ENCODE measurements around the gene PLCD3.

Gene PLCD3

DNA sequence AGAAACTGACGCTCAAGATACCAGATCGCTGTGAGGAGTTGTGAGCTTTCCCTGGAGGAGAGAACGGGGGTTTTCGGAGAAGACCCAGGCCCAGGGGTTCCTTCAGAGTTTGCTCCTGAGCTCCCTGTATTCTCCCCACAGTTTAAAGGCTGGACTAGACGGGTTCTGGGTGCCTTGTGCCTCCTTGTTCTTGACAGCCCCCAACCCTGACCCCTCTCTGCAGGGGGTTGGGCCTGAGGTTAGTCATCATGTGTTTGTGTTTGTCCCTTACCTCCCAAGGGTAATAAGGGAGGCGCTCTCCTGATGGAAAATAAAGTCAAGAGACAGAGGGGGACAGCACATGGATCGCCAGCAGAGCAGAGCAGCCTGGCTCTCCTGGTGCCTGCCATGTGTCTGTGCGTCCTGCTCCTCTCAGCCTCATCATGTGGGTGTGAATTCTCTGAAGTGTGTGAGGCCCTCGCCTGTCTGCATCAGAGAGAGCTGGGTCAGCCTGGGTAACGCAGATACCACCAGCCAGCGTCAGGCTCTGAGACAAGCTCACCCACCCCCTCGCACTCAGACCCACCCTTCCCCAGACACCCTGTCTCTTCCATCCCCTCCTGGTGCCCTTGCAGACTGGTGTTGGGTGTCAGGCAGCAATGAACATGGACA, 38.1 kb upstream of the PLCD3 start:
- H3K4me1 ChIP-seq (ENCODE audit: insufficient read depth, insufficient read length), result peaks cover 30% of the 10 kb centered on the region
- H3K9ac ChIP-seq (ENCODE audit: insufficient read length, low read depth), result peak overlapping the region; percentile 71
- no peak for DNase-seq (ENCODE audit: low read depth, low spot score)

GRCh38 chr17:45168991-45169752, 36.9 kb upstream of the PLCD3 start:
- Histone ChIP-seq H3K9ac (ENCODE audit: insufficient read length, low read depth) (no peak overlapping the region), H3K9me3 (ENCODE audit: insufficient read depth, low read length) (no peaks in the 10 kb centered on the region), H3K36me3 (ENCODE audit: insufficient read depth, insufficient read length, low read length) (peaks cover 32% of the 10 kb centered on the region), H3K4me3 (ENCODE audit: insufficient read length, low read depth) (no peak overlapping the region), H3K27me3 (ENCODE audit: insufficient read depth, insufficient read length) (no peaks in the 10 kb centered on the region), H3K4me1 (ENCODE audit: insufficient read depth, insufficient read length) (peaks cover 30% of the 10 kb centered on the region)
- TF ChIP-seq YY1 (IDR thresholded peaks at IDR 0.05; ENCODE audit: insufficient read depth, insufficient read length) (no peak), ZNF274 (IDR thresholded peaks at IDR 0.05; ENCODE audit: low read depth, low read length) (no peak), SUZ12 (IDR thresholded peaks at IDR 0.05; ENCODE audit: extremely low read depth, insufficient read depth, insufficient read length) (no peak)
- no peak for DNase-seq (ENCODE audit: low read depth, low spot score)

More for the DNA sequence above, 38.1 kb upstream of the PLCD3 start:
- peaks cover 23% of the 10 kb centered on the region for H3K36me3 ChIP-seq (ENCODE audit: insufficient read depth, insufficient read length, low read length)
- H3K9me3 ChIP-seq (ENCODE audit: insufficient read depth, low read length), result no peaks in the 10 kb centered on the region
- no peak overlapping the region for H3K4me3 ChIP-seq (ENCODE audit: insufficient read length, low read depth)
- no peaks in the 10 kb centered on the region for H3K27me3 ChIP-seq (ENCODE audit: insufficient read depth, insufficient read length)
- TF ChIP-seq ZNF274 (IDR thresholded peaks at IDR 0.05; ENCODE audit: low read depth, low read length) (no peak), YY1 (IDR thresholded peaks at IDR 0.05; ENCODE audit: insufficient read depth, insufficient read length) (no peak), SUZ12 (IDR thresholded peaks at IDR 0.05; ENCODE audit: extremely low read depth, insufficient read depth, insufficient read length) (no peak)

- Histone ChIP-seq H3K4me1 (ENCODE audit: insufficient read depth, insufficient read length) (peaks cover 1% of the 10 kb centered on the region), H3K4me3 (ENCODE audit: insufficient read length, low read depth) (no peak overlapping the region), H3K9ac (ENCODE audit: insufficient read length, low read depth) (no peak overlapping the region), H3K36me3 (ENCODE audit: insufficient read depth, insufficient read length, low read length) (peaks cover 21% of the 10 kb centered on the region), H3K27me3 (ENCODE audit: insufficient read depth, insufficient read length) (no peaks in the 10 kb centered on the region), H3K9me3 (ENCODE audit: insufficient read depth, low read length) (no peaks in the 10 kb centered on the region)
- DNase-seq (ENCODE audit: low read depth, low spot score), result no peak
- TF ChIP-seq ZNF274 (IDR thresholded peaks at IDR 0.05; ENCODE audit: low read depth, low read length), result no peak
- no peak for TF ChIP-seq SUZ12 (IDR thresholded peaks at IDR 0.05; ENCODE audit: extremely low read depth, insufficient read depth, insufficient read length)
- no peak for TF ChIP-seq YY1 (IDR thresholded peaks at IDR 0.05; ENCODE audit: insufficient read depth, insufficient read length)
Observed at GRCh38 chr17:45164734-45165269, 32.5 kb upstream of the PLCD3 start.

GRCh38 chr17:45162025-45162687, 29.8 kb upstream of the PLCD3 start:
- Histone ChIP-seq H3K9ac (ENCODE audit: insufficient read length, low read depth) (peak overlapping the region; percentile 76), H3K36me3 (ENCODE audit: insufficient read depth, insufficient read length, low read length) (peaks cover 9% of the 10 kb centered on the region), H3K4me3 (ENCODE audit: insufficient read length, low read depth) (peak overlapping the region; percentile 42), H3K9me3 (ENCODE audit: insufficient read depth, low read length) (no peaks in the 10 kb centered on the region), H3K4me1 (ENCODE audit: insufficient read depth, insufficient read length) (no peaks in the 10 kb centered on the region), H3K27me3 (ENCODE audit: insufficient read depth, insufficient read length) (no peaks in the 10 kb centered on the region)
- no peak for TF ChIP-seq ZNF274 (IDR thresholded peaks at IDR 0.05; ENCODE audit: low read depth, low read length)
- TF ChIP-seq YY1 (IDR thresholded peaks at IDR 0.05; ENCODE audit: insufficient read depth, insufficient read length), result no peak
- TF ChIP-seq SUZ12 (IDR thresholded peaks at IDR 0.05; ENCODE audit: extremely low read depth, insufficient read depth, insufficient read length), result no peak
- no peak for DNase-seq (ENCODE audit: low read depth, low spot score)

- no peaks in the 10 kb centered on the region for H3K9me3 ChIP-seq (ENCODE audit: insufficient read depth, low read length)
- no peaks in the 10 kb centered on the region for H3K27me3 ChIP-seq (ENCODE audit: insufficient read depth, insufficient read length)
- no peak for TF ChIP-seq ZNF274 (IDR thresholded peaks at IDR 0.05; ENCODE audit: low read depth, low read length)
- TF ChIP-seq SUZ12 (IDR thresholded peaks at IDR 0.05; ENCODE audit: extremely low read depth, insufficient read depth, insufficient read length), result no peak
- TF ChIP-seq YY1 (IDR thresholded peaks at IDR 0.05; ENCODE audit: insufficient read depth, insufficient read length), result peak; percentile 94
- H3K4me1 ChIP-seq (ENCODE audit: insufficient read depth, insufficient read length), result no peaks in the 10 kb centered on the region
- peak; percentile 98 for DNase-seq (ENCODE audit: low read depth, low spot score)
- peak within 1 kb of the TSS; percentile 92 for H3K4me3 ChIP-seq (ENCODE audit: insufficient read length, low read depth)
- peak within 1 kb of the TSS; percentile 99 for H3K9ac ChIP-seq (ENCODE audit: insufficient read length, low read depth)
- H3K36me3 ChIP-seq (ENCODE audit: insufficient read depth, insufficient read length, low read length), result peaks cover 9% of the 10 kb centered on the region
Observed at GRCh38 chr17:45161288-45162024, 29.1 kb upstream of the PLCD3 start, which contains the start of gene HEXIM2. Gene HEXIM2 (plus strand): TSS chr17:45161875. CDS start chr17:45162794, 919 bp downstream.

DNA sequence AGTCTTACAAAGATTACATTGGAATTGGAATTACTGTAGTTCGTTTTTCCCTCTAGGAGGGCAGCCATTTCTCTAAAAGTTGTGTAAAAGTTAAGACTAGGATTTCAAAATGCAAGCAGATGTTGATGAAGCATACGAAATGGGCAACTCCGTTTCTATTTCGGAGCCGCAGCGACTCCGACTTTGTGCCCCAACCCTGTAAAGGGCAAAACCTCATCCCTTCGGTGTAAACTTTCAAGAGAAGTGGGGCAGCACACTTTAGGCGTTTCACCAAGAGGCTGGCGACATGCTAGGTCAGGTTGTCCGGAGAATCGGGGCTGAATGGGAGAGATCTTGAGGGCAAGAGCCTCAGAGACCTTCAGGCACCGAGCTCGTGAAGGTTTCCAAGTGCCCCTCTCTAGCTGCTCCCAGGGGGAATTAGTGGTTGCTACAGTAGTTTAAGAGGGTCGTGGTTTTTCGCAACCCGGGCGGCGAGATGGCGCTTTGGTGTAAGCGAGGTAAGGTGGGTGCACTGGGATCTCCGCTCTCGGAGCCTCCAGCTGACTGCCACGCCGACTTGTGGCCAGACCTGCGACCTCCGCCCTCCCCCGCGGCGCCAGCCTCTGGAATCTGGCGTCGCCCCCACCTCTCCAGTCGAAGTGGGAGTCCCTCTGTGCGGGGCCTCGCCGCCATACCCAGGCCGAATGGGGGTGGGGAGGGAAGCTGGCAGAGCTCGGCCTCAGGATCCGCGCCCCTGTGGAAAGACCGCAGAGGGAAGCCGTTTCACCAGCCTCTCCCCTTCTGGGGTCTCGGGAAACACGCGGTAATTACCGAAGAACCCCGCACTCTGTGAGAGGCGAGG, 28.4 kb upstream of the PLCD3 start:
- H3K4me1 ChIP-seq (ENCODE audit: insufficient read depth, insufficient read length), result no peaks in the 10 kb centered on the region
- no peak for DNase-seq (ENCODE audit: low read depth, low spot score)
- peak overlapping the region; percentile 99 for H3K9ac ChIP-seq (ENCODE audit: insufficient read length, low read depth)
- TF ChIP-seq SUZ12 (IDR thresholded peaks at IDR 0.05; ENCODE audit: extremely low read depth, insufficient read depth, insufficient read length), result no peak
- TF ChIP-seq YY1 (IDR thresholded peaks at IDR 0.05; ENCODE audit: insufficient read depth, insufficient read length), result no peak
- TF ChIP-seq ZNF274 (IDR thresholded peaks at IDR 0.05; ENCODE audit: low read depth, low read length), result no peak
- H3K27me3 ChIP-seq (ENCODE audit: insufficient read depth, insufficient read length), result no peaks in the 10 kb centered on the region
- H3K36me3 ChIP-seq (ENCODE audit: insufficient read depth, insufficient read length, low read length), result peaks cover 9% of the 10 kb centered on the region
- H3K4me3 ChIP-seq (ENCODE audit: insufficient read length, low read depth), result peak overlapping the region; percentile 92
- no peaks in the 10 kb centered on the region for H3K9me3 ChIP-seq (ENCODE audit: insufficient read depth, low read length)

Data from NT2/D1 (cell line).